ENCODE measurements around the gene CDH6.

DNA sequence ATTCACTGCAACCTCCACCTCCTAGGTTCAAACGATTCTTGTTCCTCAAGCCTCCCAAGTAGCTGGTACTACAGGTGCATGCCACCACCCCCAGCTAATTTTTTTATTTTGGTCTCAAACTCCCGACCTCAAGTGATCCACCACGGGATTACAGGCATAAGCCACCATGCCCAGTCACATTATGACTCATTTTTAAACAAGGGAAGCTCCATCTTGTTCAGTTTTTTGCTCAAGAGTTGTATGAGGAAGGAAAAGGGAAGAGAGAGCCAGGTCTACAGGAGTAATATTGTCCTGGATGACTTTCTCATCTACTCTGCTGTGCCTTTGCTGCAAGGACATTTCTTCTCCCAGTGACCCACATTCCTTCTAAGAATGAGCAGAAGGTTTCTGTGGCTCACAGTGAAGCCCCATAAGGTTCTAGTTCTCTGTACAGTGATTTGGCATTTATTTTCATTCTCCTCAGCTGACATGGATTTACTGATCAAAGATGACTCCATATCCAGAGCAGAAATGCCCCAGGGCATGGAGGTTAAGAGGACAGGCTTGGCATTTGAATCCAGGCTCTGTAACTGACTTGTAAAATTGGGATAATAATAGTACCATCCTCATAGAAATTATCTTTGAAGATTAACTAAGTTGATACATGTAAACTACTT, 153.5 kb downstream of the CDH6 start:
- TF ChIP-seq, protein P1, sequence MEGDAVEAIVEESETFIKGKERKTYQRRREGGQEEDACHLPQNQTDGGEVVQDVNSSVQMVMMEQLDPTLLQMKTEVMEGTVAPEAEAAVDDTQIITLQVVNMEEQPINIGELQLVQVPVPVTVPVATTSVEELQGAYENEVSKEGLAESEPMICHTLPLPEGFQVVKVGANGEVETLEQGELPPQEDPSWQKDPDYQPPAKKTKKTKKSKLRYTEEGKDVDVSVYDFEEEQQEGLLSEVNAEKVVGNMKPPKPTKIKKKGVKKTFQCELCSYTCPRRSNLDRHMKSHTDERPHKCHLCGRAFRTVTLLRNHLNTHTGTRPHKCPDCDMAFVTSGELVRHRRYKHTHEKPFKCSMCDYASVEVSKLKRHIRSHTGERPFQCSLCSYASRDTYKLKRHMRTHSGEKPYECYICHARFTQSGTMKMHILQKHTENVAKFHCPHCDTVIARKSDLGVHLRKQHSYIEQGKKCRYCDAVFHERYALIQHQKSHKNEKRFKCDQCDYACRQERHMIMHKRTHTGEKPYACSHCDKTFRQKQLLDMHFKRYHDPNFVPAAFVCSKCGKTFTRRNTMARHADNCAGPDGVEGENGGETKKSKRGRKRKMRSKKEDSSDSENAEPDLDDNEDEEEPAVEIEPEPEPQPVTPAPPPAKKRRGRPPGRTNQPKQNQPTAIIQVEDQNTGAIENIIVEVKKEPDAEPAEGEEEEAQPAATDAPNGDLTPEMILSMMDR (conservative IDR thresholded peaks at IDR 0.05; ENCODE audit: low read depth in 2 of 2) = no peak
- no peak for TF ChIP-seq EZH2 (IDR thresholded peaks at IDR 0.05; ENCODE audit: low read depth, unreplicated experiment)
- TF ChIP-seq JUNB (IDR thresholded peaks at IDR 0.05; ENCODE audit: unreplicated experiment) = no peak
- TF ChIP-seq, protein P2, sequence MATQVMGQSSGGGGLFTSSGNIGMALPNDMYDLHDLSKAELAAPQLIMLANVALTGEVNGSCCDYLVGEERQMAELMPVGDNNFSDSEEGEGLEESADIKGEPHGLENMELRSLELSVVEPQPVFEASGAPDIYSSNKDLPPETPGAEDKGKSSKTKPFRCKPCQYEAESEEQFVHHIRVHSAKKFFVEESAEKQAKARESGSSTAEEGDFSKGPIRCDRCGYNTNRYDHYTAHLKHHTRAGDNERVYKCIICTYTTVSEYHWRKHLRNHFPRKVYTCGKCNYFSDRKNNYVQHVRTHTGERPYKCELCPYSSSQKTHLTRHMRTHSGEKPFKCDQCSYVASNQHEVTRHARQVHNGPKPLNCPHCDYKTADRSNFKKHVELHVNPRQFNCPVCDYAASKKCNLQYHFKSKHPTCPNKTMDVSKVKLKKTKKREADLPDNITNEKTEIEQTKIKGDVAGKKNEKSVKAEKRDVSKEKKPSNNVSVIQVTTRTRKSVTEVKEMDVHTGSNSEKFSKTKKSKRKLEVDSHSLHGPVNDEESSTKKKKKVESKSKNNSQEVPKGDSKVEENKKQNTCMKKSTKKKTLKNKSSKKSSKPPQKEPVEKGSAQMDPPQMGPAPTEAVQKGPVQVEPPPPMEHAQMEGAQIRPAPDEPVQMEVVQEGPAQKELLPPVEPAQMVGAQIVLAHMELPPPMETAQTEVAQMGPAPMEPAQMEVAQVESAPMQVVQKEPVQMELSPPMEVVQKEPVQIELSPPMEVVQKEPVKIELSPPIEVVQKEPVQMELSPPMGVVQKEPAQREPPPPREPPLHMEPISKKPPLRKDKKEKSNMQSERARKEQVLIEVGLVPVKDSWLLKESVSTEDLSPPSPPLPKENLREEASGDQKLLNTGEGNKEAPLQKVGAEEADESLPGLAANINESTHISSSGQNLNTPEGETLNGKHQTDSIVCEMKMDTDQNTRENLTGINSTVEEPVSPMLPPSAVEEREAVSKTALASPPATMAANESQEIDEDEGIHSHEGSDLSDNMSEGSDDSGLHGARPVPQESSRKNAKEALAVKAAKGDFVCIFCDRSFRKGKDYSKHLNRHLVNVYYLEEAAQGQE (IDR thresholded peaks at IDR 0.05; ENCODE audit: unreplicated experiment) = no peak
